MM.1S (cell line): ENCODE results near the gene ABCB9.

Experiments
- CTCF ChIP-seq: fragments of 300-600 bp; sonication (generic); IDR thresholded peaks from 2 replicates; pipeline ENCODE4 v1.5.1; 2016; ENCODE audit warnings: antibody characterized with exemption, low read length, mixed read lengths
- EZH2 ChIP-seq: fragments of 300-600 bp; sonication (generic); optimal IDR thresholded peaks from 2 replicates; pipeline ENCODE3; 2017; ENCODE audit warnings: low read depth, mild to moderate bottlenecking, antibody characterized with exemption, low read length, mixed read lengths
- EZH2phosphoT487 ChIP-seq: fragments of 300-600 bp; sonication (generic); IDR thresholded peaks from 2 replicates; pipeline ENCODE4 v1.6.1; 2018; ENCODE audit warnings: antibody characterized with exemption, low read length

DNA sequence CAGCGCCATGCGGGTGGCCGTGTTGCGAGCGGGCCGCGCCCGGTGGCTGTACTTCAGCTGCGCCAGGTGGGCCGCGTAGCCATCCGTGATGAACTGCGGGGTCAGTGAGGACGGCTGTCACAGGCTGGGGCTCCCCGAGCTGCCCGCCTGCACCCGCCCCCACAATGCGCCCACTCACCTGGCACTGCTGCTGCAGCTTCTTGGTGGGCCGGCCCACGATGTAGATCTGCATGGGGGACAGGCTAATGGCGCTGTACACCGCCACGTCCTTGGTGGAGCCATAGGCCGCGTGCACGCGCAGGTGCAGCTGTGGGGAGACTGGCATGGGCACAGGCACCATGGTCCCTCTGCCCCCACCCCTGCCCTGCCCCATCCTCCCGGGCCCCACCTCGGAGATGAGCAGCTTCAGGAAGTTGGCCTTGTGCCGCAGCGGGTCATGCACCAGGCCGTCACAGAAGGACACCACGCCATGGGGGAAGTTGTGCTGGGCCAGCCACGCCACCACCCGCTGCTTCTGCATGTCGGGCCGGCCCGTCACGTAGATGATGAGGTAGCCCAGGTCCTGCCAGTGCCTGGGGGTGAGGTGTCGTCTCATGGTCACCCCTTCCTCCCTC, 20.1 kb upstream of the ABCB9 start:
- no peak for TF ChIP-seq CTCF
- TF ChIP-seq EZH2 = no peak
- no peak for TF ChIP-seq EZH2phosphoT487
